HG03039 (cell line): ENCODE results near the gene GSTA1.
"Not testable (repeated sequence)": the region's sequence is repeated elsewhere in the genome, so short reads cannot be mapped to it uniquely, and the experiment has no call there.

ENCODE experiments used
- ATAC-seq: cut with Tn5 transposase; IDR thresholded peaks from one replicate; pipeline ENCODE4 v1.9.1; 2021; ENCODE audit warnings: mild to moderate bottlenecking, moderate library complexity; ENCODE audit not compliant: unreplicated experiment

GSTA1 gene

DNA sequence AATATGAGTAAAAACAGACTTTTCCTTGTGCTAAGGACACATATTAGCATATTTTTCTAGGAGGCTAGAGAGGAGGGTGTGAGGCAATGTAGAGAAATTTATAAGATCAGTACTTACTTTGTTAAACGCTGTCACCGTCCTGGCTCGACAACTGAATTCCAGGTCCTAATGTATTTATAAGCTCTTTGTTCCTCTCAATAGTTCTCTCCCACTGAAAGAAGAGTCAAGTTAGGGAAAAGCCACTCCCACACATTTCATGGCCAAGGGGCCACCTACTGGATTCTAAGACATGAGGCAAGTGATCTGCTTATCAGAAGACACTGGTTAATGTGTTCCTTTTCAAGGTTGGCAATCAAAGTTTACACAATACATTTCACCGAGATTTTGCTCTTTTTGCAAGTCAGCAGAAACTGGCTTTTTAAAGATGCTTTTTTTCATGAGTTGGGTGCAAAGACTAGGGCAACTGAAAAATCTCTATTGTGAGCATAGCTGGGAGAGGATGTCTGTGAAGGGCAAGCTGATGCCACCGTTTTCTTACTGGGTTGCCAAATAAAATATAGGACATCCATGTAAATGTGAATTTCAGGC, at the start of gene GSTA1:
Gene GSTA1 (minus strand): TSS at position 149 of the 588 bp plus-strand sequence. CDS start 4,549 bp downstream, outside the sequence.
- not testable (repeated sequence) for ATAC-seq

DNA sequence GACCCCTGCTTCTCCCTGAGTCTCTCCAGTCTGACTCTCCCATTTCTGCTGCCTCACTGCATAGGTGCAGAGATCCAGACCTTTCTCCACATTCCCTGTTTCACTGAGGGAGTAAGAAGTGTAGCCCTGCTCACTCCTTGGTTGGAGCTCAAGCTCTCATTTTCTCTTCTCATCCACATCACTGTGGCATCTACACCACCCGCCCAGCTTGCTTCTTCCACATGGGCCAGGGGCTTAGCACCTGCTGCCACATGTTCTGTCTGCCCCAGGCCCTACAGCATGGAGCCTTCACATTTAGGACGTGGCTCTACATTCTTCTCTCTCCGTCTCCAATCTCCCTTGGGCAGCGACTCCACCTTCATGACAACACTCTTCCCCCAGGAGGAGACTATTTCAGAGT, 45.5 kb upstream of the GSTA1 start:
- no peak for ATAC-seq

DNA sequence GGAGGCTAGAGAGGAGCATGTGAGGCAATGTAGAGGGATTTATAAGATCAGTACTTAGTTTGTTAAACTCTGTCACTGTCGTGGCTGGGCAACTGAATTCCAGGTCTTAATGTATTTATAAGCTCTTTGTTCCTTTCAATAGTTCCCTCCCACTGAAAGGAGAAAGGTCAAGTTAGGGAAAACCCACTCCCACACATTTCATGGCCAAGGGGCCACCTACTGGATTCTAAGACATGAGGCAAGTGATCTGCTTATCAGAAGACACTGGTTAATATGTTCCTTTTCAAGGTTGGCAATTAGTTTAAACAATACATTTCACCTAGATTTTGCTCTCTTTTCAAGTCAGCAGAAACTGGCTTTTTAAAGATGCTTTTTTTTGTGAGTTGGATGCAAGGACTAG, 42.4 kb upstream of the GSTA1 start:
- ATAC-seq: no peak

DNA sequence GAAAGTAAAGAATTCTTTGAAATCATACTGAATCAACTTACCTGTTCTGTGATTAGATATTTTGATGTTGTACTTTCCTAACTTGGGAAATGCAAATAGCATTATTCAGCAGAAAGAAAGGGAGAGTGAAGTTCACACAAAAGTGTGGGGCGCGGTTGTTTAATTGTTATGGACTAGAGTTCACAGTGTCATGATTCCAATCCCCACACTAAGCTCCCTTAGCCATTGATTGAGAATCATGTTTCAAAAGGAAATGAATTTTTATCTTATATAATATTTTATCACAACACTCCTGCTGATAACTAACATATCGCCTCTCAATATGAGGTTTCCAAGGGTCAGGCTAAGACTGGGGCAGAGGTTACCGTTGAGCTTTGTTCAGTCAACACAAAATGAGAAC, 40.0 kb upstream of the GSTA1 start:
- no peak for ATAC-seq

DNA sequence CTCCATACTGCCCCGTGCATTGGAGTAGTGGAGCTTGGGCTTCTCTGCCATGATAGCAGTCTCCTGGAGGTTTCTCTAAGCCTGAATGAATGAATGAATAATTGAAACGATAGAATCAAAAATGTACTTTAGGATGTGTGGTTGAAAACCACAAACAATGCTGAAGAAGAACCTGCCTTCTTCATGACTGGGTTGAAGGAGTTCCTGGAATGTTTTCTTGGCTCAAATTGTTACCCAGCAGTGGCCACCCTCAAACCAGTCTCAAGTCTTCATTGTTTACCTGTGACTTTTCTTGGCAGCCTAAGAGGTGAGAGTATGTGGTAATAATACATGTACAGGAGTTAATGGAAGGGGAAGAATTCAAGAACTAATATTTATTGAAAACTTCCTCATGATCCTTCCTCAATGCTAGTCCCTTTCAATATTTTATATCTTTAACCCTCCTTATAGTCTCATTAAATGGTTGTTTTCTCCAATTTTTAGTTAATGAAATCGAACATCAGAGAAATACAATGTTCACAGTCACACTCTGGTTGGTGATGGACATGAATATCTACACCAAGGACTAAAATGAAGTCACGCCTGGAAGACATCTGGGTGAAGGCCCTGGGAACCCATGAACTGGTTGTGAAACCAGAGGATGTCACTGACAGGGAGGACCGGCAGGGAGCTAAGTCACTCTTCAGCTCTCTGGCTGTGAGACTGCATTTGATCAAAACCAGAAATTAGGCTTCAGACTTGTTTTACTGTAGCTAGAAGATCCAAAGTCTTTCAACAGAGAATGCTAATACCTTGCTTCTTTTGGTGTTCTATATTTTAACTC, 37.4 kb upstream of the GSTA1 start, which contains the start of gene GSTA5:
Gene GSTA5 (minus strand): TSS at position 51 of the 823 bp plus-strand sequence.
- no peak for ATAC-seq

DNA sequence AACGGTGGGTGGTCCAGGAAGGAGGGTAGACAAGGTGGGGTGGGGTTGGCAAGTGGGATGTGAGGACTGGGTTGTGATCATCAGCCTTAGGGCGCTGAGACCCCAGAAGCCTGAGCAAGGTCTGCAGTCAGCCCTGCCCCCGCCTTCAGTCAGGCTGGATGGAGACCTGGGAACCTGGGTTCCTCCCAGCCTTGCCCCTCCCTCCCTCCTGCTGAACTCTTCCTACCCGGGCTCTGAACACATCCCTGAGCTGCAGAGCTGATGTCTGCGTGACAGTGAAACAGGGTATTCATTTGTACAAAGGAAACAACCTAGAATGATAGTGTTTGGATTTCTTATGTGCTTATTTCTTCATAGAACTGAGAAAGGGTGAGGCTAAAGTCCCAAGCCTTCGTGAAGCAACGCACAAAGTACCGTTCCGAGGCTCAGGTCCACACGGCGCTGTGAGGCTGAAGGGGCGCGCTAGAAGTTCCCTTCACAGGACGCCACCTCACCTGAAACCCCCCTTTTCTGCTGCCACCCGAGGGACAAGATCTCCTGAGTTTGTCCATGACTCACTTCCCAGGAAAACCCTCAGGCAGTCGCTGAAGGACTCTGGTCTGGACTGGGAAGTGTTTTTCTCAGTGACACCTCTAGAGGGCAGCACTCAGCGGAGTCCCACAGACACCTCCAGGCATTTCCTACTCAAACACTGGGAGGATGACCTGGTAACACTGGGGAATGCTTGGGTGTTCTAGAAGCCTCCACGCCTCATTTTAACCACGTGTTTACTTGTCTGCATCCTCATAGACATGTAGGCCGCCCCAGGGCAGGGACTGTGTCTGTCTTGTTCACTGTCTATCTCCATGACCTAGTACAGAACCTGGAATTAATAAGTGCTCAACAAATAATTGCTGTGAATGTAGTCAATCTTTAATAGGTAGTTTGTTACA, 35.8 kb upstream of the GSTA1 start:
- peak; percentile 76 for ATAC-seq

DNA sequence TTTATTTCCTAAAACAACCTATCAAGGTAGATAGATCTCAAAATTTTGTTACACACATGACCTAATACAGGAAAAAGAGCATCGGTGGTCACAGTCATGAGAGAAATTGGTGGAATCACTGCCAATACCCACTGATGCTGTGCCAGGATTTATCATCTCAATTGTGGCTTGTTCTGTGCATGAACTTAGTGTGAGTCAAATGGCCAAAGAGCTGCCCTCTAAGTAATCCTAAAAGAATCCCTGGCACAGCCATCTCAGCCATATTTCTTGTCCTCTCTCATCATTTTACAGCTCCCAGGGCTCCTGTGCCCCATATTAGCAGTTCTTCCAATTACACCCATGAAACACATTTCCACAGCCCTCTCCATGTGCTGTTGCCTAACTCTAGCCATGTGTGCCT, 30.9 kb upstream of the GSTA1 start:
- no peak for ATAC-seq

DNA sequence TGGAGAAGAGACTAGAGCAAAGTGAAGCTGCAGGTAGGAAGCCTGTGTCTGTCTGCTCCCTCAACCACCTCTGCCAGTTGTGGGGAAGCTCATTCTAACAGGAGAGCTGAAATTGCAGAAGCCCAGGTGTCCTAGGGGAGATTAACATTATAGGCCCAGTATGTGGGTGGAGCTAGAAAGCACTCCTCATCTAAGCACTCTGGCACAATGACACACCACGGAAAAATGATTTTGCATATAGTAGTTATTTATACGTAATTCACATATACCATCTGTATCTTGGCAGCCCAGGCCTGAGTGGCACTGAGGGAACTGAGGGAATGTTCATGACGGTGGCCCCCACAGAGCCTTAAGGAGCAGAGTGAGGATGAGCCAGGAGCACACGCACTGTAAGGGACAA, 27.3 kb upstream of the GSTA1 start:
- not testable (repeated sequence) for ATAC-seq

DNA sequence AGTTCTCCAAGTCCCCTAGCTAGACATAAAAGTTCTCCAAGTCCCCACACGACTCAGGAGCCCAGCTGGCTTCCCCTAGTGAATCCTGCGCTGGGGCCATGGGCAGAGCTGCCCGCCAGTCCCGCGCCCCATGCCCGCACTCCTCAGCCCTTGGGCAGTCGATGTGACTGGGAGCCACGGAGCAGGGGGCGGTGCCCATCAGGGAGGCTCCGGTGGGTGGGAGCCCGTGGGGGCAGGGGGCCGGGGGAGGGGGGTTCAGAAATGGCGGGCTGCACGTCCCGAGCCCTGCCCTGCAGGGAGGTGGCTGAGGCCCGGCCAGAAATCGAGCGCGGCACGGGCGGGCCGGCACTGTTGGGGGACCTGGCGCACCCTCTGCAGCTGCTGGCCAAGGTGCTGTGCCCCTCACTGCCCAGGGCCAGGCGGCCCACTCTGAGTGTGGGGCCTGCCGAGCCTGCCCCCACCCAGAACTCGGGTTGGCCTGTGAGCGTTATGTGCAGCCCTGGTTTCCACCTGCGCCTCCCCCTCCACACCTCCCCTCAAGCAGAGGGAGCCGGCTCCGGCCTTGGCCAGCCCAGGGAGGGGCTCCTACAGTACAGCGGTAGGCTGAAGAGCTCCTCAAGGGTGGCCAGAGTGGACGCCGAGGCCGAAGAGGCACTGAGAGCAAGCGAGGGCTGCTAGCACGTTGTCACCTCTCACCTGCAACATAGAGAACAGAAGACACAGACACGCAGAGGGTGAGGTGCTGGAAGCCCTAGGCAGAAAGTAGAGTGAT, 25.6 kb upstream of the GSTA1 start:
- ATAC-seq: no peak

DNA sequence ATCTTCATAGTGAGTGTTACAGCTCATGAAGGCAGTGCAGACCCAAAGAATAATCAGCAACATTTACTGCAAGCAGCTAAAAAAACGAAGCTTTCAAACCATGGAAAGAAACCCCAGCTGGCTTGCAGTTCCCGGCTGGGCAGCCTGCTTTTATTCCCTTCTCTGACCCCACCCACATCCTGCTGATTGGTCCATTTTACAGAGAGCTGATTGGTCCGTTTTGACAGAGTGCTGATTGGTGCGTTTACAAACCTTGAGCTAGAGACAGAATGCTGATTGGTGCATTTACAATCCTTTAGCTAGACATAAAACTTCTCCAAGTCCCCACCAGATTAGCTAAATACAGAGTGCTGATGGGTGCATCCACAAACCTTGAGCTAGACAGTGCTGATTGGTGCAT, 25.0 kb upstream of the GSTA1 start:
- not testable (repeated sequence) for ATAC-seq

DNA sequence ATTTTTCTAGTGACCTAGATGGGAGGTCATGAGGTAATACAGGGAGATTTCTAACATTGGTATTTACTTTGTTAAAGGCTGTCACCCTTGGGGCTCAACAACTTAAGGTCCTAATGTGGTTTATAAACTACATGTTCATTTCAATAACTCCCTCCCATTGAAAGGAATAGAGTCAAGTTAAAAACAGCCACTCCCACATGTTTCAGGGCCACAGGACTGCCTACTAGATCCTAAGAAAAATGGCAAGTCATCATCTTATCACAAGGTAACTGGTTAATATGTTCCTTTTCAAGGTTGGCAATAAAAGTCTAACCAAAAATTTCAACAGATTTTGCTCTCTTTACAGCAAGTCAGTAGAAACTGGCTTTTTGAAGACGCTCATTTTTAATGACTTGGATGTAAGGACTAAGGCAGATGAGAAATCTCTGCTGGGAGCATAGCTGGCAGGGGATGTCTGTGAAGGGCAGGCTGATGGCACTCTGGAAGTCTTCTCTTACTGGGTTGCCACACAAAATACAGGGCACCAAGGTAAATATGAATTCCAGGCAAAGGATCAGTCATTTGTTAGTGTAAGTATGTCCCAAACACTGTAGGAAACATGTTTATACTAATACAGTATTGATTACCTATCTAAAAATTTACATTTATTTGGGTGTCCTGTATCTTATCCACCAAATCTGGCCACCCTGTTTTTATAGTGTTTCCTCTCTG, 23.6 kb upstream of the GSTA1 start:
- ATAC-seq: not testable (repeated sequence)

DNA sequence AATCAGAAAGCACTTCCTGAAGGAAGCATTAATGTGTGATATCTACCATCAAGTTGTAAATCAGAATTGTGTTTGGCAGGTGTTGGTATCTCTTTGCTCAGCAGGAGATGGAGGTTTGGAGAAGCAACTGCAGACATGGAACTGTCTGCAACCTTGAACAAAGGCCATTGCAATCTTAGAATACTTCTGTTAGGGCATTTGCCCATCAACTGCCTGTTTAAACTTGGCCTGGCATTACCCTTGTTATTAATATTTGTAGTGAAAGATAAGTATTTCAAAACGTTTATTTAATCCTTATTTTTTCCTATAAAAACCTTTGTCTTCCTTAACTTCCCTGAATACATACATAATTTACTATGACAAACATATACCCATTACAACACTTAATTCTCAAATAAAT, 22.9 kb upstream of the GSTA1 start:
- no peak for ATAC-seq

DNA sequence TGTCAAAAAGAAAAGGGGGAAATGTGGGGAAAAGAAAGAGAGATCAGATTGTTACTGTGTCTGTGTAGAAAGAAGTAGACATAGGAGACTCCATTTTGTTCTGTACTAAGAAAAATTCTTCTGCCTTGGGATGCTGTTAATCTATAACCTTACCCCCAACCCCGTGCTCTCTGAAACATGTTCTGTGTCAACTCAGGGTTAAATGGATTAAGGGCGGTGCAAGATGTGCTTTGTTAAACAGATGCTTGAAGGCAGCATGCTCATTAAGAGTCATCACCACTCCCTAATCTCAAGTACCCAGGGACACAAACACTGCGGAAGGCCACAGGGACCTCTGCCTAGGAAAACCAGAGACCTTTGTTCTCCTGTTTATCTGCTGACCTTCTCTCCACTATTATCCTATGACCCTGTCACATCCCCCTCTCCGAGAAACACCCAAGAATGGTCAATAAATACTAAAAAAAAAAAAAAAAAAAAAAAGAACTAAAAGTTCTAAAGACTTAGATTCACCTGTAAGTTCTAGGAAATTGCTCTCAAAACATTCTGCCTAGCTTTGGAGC, 22.4 kb upstream of the GSTA1 start:
- ATAC-seq: not testable (repeated sequence)

DNA sequence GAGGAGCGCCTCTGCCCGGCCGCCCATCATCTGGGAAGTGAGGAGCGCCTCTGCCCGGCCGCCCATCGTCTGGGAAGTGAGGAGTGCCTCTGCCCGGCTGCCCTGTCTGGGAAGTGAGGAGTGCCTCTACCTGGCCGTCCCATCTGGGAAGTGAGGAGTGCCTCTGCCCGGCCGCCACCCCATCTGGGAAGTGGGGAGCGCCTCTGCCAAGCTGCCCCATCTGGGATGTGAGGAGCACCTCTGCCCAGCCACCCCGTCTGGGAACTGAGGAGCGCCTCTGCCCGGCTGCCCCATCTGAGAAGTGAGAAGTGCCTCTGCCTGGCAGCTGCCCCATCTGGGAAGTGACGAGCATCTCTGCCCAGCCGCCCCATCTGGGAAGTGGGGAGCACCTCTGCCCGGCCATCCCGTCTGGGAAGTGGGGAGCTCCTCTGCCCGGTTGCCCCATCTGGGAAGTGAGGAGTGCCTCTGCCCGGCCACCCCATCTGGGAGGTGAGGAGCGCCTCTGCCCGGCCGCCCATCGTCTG, 21.7 kb upstream of the GSTA1 start:
- not testable (repeated sequence) for ATAC-seq

DNA sequence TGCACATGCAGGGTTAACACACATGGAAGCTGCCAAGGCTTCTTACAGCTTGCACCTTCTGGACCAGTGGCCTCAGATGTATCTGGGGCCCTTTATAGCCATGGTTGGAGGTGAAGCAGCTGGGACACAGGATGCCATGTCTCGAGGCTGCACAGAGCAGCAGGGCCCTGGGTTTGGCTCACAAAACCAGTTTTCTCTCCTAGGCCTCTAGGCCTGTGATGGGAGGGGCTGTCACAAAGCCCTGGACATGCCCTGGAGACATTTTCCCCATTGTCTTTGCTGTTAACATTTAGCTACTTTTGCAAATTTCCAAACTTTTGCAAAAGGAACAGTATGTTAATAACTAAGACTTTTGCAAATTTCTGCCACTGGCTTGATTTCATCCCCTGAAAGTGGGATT, 18.2 kb upstream of the GSTA1 start:
- ATAC-seq: no peak

DNA sequence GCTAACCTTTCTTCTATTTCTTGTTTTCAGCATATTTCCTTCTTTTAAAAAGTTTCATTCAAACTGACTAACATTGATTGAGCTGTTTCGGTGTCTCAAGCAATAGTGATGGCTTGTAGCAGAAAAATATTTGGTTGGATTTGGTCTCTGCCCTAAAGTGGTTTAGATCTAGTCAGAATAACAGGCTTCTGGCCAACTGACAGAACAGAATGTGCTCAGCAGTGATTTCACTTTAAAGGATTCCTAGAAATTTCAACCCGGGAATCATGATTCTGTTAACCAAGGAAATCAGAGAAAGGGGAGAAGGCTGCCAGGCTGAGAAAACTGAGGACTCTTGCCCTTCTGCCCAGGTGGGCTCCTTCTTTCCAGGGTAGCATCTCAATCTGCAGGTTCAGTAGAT, 16.6 kb upstream of the GSTA1 start:
- ATAC-seq: no peak

DNA sequence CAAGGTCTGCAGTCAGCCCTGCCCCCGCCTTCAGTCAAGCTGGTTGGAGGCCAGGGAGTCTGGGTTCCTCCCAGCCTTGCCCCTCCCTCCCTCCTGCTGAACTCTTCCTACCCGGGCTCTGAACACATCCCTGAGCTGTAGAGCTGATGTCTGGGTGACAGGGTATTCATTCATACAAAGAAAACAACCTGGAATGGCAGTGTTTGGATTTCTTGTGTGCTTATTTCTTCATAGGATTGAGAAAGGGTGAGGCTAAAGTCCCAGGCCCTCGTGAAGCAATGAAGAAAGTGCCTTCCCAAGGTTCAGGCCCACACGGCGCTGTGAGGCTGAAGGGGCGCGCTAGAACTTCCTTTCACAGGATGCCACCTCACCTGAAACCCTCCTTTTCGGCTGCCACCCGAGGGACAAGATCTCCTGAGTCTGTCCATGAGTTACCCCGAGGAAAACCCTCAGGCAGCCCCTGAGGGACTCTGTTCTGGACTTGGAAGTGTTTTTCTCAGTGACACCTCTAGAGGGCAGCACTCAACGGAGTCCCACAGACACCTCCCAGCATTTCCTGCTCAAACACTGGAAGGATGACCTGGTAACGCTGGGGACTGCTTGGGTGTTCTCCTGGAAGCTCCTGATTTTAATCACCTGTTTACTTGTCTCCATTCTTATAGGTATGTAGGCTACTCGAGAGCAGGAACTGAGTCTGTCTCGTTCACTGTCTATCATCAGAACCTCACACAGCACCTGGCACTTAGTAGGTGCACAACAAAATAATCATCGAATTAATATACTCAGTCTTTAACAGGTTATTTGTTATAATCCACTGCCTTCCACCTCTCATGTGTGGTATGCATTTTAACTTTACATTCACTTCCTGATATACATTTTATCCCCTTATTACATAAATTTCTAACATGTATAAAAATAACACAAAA, 11.8 kb upstream of the GSTA1 start:
- ATAC-seq: peak; percentile 85

DNA sequence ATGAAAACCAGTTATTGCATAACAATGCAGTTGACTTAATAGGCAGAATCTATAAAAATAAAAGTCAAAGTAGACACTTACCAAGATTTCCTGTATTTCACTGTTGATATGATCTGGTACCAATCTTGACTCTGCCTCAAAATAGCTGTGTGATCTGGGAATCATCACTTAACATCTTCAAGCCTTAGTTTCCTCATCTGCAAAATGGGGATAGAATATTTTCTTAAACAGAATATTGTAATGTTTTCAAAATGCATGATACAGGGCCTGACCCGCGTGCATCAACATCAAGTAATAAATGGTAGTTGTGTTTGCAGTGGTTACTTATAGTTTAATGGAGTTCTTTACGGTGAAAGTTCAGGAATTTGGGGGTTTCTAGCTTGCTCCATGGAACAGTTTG, 10.9 kb upstream of the GSTA1 start:
- ATAC-seq: not testable (repeated sequence)
